Stimulated activated CD4-positive, alpha-beta T cell treated with anti-CD3 and anti-CD28 coated beads, Interleukin-12 subunit alpha, Interleukin-12 subunit beta, amount 100 ng/mL, for 24 hours (primary cell): Measurements from ENCODE around the gene ATP10B.
"Not testable (repeated sequence)": the region's sequence is repeated elsewhere in the genome, so short reads cannot be mapped to it uniquely, and the experiment has no call there.

ENCODE experiments used
- DNase-seq, 2 experiments: peaks; one replicate each; pipeline ENCODE4 v3.0.0-alpha.2; 2020; ENCODE audit warnings: low read depth in 2 of 2

Gene ATP10B

GRCh38 chr5:160824301-160825001, 27.6 kb downstream of the ATP10B start:
- no peak for DNase-seq

- not testable (repeated sequence) for DNase-seq
These were observed 39.0 kb downstream of the ATP10B start for GRCh38 chr5:160812996-160813395.

- DNase-seq, result no peak
These were observed 46.6 kb downstream of the ATP10B start for GRCh38 chr5:160805376-160805775.

GRCh38 chr5:160802592-160802991, 49.4 kb downstream of the ATP10B start:
- no peak for DNase-seq

GRCh38 chr5:160800375-160801275, 51.4 kb downstream of the ATP10B start:
- no peak for DNase-seq

- DNase-seq, result no peak
These were observed 52.8 kb downstream of the ATP10B start for GRCh38 chr5:160799184-160799583.

- DNase-seq, result no peak
These were observed 55.0 kb downstream of the ATP10B start for GRCh38 chr5:160797020-160797419.

- no peak for DNase-seq
These were observed 58.5 kb downstream of the ATP10B start for GRCh38 chr5:160793530-160793899.

- no peak for DNase-seq
These were observed 59.1 kb downstream of the ATP10B start for GRCh38 chr5:160792732-160793529.

- no peak for DNase-seq
These were observed 59.7 kb downstream of the ATP10B start for GRCh38 chr5:160792281-160792680.

- DNase-seq, result no peak
These were observed 62.7 kb downstream of the ATP10B start for GRCh38 chr5:160789219-160789859.

- no peak for DNase-seq
These were observed 63.8 kb downstream of the ATP10B start for GRCh38 chr5:160788102-160788660.

GRCh38 chr5:160787240-160787639, 64.8 kb downstream of the ATP10B start:
- DNase-seq, result peak in 1 of 2 experiments; percentile 4

GRCh38 chr5:160774666-160775315, 77.2 kb downstream of the ATP10B start:
- DNase-seq, result no peak

- no peak for DNase-seq
These were observed 78.2 kb downstream of the ATP10B start for GRCh38 chr5:160773646-160774410.

GRCh38 chr5:160772854-160773253, 79.2 kb downstream of the ATP10B start:
- DNase-seq, result no peak

GRCh38 chr5:160770718-160771117, 81.3 kb downstream of the ATP10B start:
- DNase-seq, result no peak

- no peak for DNase-seq
These were observed 82.7 kb downstream of the ATP10B start for GRCh38 chr5:160769301-160769700.

GRCh38 chr5:160767062-160767461, 84.9 kb downstream of the ATP10B start:
- DNase-seq, result no peak

- DNase-seq, result no peak
These were observed 92.0 kb downstream of the ATP10B start for GRCh38 chr5:160760008-160760407.
